ENCODE measurements around the gene CSTPP1.

The CSTPP1 gene

GRCh38 chr11:47057365-47057764 lies 120.8 kb downstream of the CSTPP1 start:
- TF ChIP-seq GABPA (IDR thresholded peaks at IDR 0.05; ENCODE audit: low read depth) = no peak
- TF ChIP-seq SPI1 (IDR thresholded peaks at IDR 0.05; ENCODE audit: borderline replicate concordance, low read depth) = no peak
- TF ChIP-seq POLR2AphosphoS5 (IDR thresholded peaks at IDR 0.05; ENCODE audit: low read depth) = no peak
- no peak for TF ChIP-seq CTCF (IDR thresholded peaks at IDR 0.05; ENCODE audit: insufficient read depth, low read length)
- TF ChIP-seq REST (IDR thresholded peaks at IDR 0.05; ENCODE audit: insufficient replicate concordance, low read depth) = no peak
- no peaks in the 10 kb centered on the region for H3K27me3 ChIP-seq (ENCODE audit: insufficient read depth, poor library complexity, severe bottlenecking)
- H3K27ac ChIP-seq (replicated peaks) = no peak overlapping the region

GRCh38 chr11:47060807-47061206 lies 124.2 kb downstream of the CSTPP1 start:
- Histone ChIP-seq H3K27me3 (ENCODE audit: insufficient read depth, poor library complexity, severe bottlenecking) (no peaks in the 10 kb centered on the region), H3K27ac (replicated peaks) (0 out of 2 replicates have a peak overlapping the region, but pooled peaks have one; percentile 10), H3K4me3 (replicated peaks; ENCODE audit: insufficient read depth, low read length) (no peak overlapping the region)
- no peak for TF ChIP-seq POLR2AphosphoS5 (IDR thresholded peaks at IDR 0.05; ENCODE audit: low read depth)
- TF ChIP-seq GABPA (IDR thresholded peaks at IDR 0.05; ENCODE audit: low read depth) = no peak
- TF ChIP-seq SPI1 (IDR thresholded peaks at IDR 0.05; ENCODE audit: borderline replicate concordance, low read depth) = no peak
- no peak for TF ChIP-seq CTCF (IDR thresholded peaks at IDR 0.05; ENCODE audit: insufficient read depth, low read length)
- TF ChIP-seq REST (IDR thresholded peaks at IDR 0.05; ENCODE audit: insufficient replicate concordance, low read depth) = no peak
- peak in 1 of 2 experiments; percentile 17 for DNase-seq (ENCODE audit: low read depth in 1 of 2, low spot score in 1 of 2)

More at GRCh38 chr11:47057365-47057764, 120.8 kb downstream of the CSTPP1 start:
- no peak overlapping the region for H3K4me3 ChIP-seq (replicated peaks; ENCODE audit: insufficient read depth, low read length)
- DNase-seq (ENCODE audit: low read depth in 1 of 2, low spot score in 1 of 2) = no peak

- Histone ChIP-seq H3K27me3 (ENCODE audit: insufficient read depth, poor library complexity, severe bottlenecking) (no peaks in the 10 kb centered on the region), H3K4me3 (replicated peaks; ENCODE audit: insufficient read depth, low read length) (no peak overlapping the region), H3K27ac (replicated peaks) (no peak overlapping the region)
- TF ChIP-seq CTCF (IDR thresholded peaks at IDR 0.05; ENCODE audit: insufficient read depth, low read length) (no peak), GABPA (IDR thresholded peaks at IDR 0.05; ENCODE audit: low read depth) (no peak), SPI1 (IDR thresholded peaks at IDR 0.05; ENCODE audit: borderline replicate concordance, low read depth) (no peak), REST (IDR thresholded peaks at IDR 0.05; ENCODE audit: insufficient replicate concordance, low read depth) (no peak), POLR2AphosphoS5 (IDR thresholded peaks at IDR 0.05; ENCODE audit: low read depth) (no peak)
- no peak for DNase-seq (ENCODE audit: low read depth in 1 of 2, low spot score in 1 of 2)
Measured at GRCh38 chr11:47061429-47062178, 125.0 kb downstream of the CSTPP1 start.

All from HL-60 (cell line).